Measurements from ENCODE around the gene DEPDC7. TPM values are rescaled to one million over a fixed set of nuclear protein-coding genes. Genes with fewer than 3 reads are reported as not detected.

Gene DEPDC7
- total and polyA plus RNA-seq, 11 donors = 0.12 to 1.0 (median 0.32) TPM; not detected in 3

- TF ChIP-seq, protein P1, sequence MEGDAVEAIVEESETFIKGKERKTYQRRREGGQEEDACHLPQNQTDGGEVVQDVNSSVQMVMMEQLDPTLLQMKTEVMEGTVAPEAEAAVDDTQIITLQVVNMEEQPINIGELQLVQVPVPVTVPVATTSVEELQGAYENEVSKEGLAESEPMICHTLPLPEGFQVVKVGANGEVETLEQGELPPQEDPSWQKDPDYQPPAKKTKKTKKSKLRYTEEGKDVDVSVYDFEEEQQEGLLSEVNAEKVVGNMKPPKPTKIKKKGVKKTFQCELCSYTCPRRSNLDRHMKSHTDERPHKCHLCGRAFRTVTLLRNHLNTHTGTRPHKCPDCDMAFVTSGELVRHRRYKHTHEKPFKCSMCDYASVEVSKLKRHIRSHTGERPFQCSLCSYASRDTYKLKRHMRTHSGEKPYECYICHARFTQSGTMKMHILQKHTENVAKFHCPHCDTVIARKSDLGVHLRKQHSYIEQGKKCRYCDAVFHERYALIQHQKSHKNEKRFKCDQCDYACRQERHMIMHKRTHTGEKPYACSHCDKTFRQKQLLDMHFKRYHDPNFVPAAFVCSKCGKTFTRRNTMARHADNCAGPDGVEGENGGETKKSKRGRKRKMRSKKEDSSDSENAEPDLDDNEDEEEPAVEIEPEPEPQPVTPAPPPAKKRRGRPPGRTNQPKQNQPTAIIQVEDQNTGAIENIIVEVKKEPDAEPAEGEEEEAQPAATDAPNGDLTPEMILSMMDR (IDR thresholded peaks at IDR 0.05) = no peak
- TF ChIP-seq POLR2A (IDR thresholded peaks at IDR 0.05) = no peak
- Histone ChIP-seq H3K27ac (no peak overlapping the region), H3K4me1 (no peaks in the 10 kb centered on the region), H3K27me3 (no peaks in the 10 kb centered on the region), H3K9me3 (peaks cover 0 to 32% (median 5%) of the 10 kb centered on the region in 12 donors), H3K36me3 (no peaks in the 10 kb centered on the region), H3K4me3 (no peak overlapping the region)
- ATAC-seq (no peak), DNase-seq (no peak)
- 0 to 58% (median 0%) methylated on average over 1 of the region's 1 CpG for WGBS, 4 donors
- intact Hi-C loops (cut with DNase I) = no loop called here
Measured at GRCh38 chr11:32990481-32990880, 25.2 kb upstream of the DEPDC7 start.

- ATAC-seq (no peak), DNase-seq (no peak)
- intact Hi-C loops (cut with DNase I) = no loop called here
- no peak overlapping the region for H3K27ac ChIP-seq
- no peaks in the 10 kb centered on the region for H3K4me1 ChIP-seq
- H3K27me3 ChIP-seq = no peaks in the 10 kb centered on the region
- H3K9me3 ChIP-seq = peaks cover 0 to 32% (median 5%) of the 10 kb centered on the region in 12 donors
- no peak overlapping the region for H3K4me3 ChIP-seq
- H3K36me3 ChIP-seq = no peaks in the 10 kb centered on the region
- TF ChIP-seq, protein P1 (IDR thresholded peaks at IDR 0.05) = no peak
- no peak for TF ChIP-seq POLR2A (IDR thresholded peaks at IDR 0.05)
- 82 to 91% (median 85%) methylated on average over 3 of the region's 3 CpGs for WGBS, 4 donors
Measured at GRCh38 chr11:32991427-32991826, 24.3 kb upstream of the DEPDC7 start.

DNA sequence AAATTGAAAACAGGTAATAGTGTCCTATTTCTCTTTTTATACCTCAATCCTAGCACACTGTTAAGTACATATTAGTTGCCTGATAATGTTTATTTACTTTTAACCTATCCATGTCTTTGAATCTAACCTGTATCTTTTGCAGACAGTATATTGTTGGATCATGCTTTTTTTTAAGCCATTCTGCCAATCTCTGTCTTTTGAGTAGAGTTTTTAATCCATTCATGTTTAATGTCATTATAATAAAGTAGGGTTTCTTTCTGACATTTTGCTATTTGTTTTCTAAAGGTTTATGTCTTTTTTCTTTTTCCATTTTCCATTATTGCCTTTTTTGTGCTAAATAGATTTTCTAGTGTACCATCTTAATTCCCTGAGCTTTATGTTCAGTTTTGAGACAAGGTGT, 23.8 kb upstream of the DEPDC7 start:
- Histone ChIP-seq H3K36me3 (no peaks in the 10 kb centered on the region), H3K27ac (no peak overlapping the region), H3K4me3 (no peak overlapping the region), H3K4me1 (no peaks in the 10 kb centered on the region), H3K9me3 (peaks cover 0 to 32% (median 5%) of the 10 kb centered on the region in 12 donors), H3K27me3 (no peaks in the 10 kb centered on the region)
- intact Hi-C loops (cut with DNase I) = no loop called here
- TF ChIP-seq POLR2A (IDR thresholded peaks at IDR 0.05) = no peak
- TF ChIP-seq, protein P1 (IDR thresholded peaks at IDR 0.05) = no peak
- no peak for DNase-seq
- ATAC-seq = no peak

DNA sequence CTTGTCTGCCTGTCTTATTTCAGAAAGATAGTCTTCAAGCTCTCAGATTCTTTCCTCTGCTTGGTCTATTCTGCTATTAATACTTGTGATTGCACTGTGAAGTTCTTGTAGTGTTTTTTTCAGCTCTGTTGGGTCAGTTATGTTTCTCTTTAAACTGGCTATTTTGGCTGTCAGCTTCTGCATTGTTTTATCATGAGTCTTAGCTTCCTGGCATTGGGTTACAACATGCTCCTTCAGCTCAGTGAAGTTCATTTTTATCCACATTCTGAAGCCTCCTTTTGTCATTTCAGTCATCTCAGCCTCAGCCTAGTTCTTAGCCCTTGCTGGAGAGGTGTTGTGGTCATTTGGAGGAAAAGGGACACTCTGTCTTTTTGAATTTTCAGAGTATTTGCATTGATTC, 15.5 kb upstream of the DEPDC7 start:
- TF ChIP-seq, protein P1 (IDR thresholded peaks at IDR 0.05) = no peak
- TF ChIP-seq POLR2A (IDR thresholded peaks at IDR 0.05) = no peak
- intact Hi-C loops (cut with DNase I) = no loop called here
- H3K27ac ChIP-seq = no peak overlapping the region

More for the DNA sequence above, 15.5 kb upstream of the DEPDC7 start:
- H3K27me3 ChIP-seq = no peaks in the 10 kb centered on the region
- no peak for DNase-seq
- no peaks in the 10 kb centered on the region for H3K4me1 ChIP-seq
- ATAC-seq = no peak
- no peaks in the 10 kb centered on the region for H3K36me3 ChIP-seq
- peaks cover 0 to 10% (median 0%) of the 10 kb centered on the region in 12 donors for H3K9me3 ChIP-seq
- H3K4me3 ChIP-seq = no peak overlapping the region
